Keratinocyte (primary cell): Measurements from ENCODE around the gene EIF2B1. TPM values are rescaled to one million over a fixed set of nuclear protein-coding genes. Genes with fewer than 3 reads are reported as not detected.
A peak's percentile ranks its signal among the peaks of the same experiment; 100 is the strongest.

Experiments used
- DNase-seq: peaks from one replicate; pipeline ENCODE4 v3.0.0-alpha.2; 2011; ENCODE audit warnings: low read depth, missing footprints, low spot score
- FAIRE-seq: peaks from 2 replicates; lab custom pipeline; 2011; peaks lifted over from hg19 to GRCh38; lab: Jason Lieb, UNC
- H2AFZ ChIP-seq: 2 replicates; pipeline ENCODE4 v1.6.0; 2012; ENCODE audit warnings: low read length, control low read depth, inconsistent platforms; ENCODE audit not compliant: control insufficient read depth
- H3K27ac ChIP-seq: 2 replicates; pipeline ENCODE4 v1.5.1; 2011; ENCODE audit warnings: low read length; ENCODE audit not compliant: control insufficient read depth, insufficient read depth
- H3K27me3 ChIP-seq: 3 replicates; pipeline ENCODE4 v1.6.0; 2011; ENCODE audit warnings: low read length; ENCODE audit not compliant: control insufficient read depth, insufficient read depth; ENCODE audit errors: extremely low read depth
- H3K36me3 ChIP-seq, 2 experiments: 2 replicates in 1 of 2; 3 replicates in 1 of 2; pipeline ENCODE4 v1.5.1; 2011; ENCODE audit warnings: low read length in 2 of 2, mild to moderate bottlenecking in 1 of 2; ENCODE audit not compliant: control insufficient read depth in 2 of 2, insufficient read depth in 2 of 2; ENCODE audit errors: extremely low read depth in 1 of 2
- H3K4me1 ChIP-seq: 3 replicates; pipeline ENCODE4 v1.5.1; 2011; ENCODE audit warnings: low read length; ENCODE audit not compliant: control insufficient read depth, insufficient read depth; ENCODE audit errors: extremely low read depth
- H3K4me2 ChIP-seq: 3 replicates; pipeline ENCODE4 v1.6.0; 2011; ENCODE audit warnings: low read depth, low read length; ENCODE audit not compliant: control insufficient read depth, insufficient read depth; ENCODE audit errors: extremely low read depth
- H3K4me3 ChIP-seq, 3 experiments: fragments of 200-600 bp in 1 of 3; sonication (generic) in 1 of 3; 2 replicates in 2 of 3; 3 replicates in 1 of 3; pipeline ENCODE4 v1.5.1; 2011 to 2016; ENCODE audit warnings: low read length in 3 of 3, mild to moderate bottlenecking in 3 of 3, control low read depth in 2 of 3, inconsistent platforms in 1 of 3, low read depth in 1 of 3, mixed read lengths in 1 of 3, mixed run types in 1 of 3, moderate library complexity in 1 of 3; ENCODE audit not compliant: control insufficient read depth in 2 of 3, insufficient read depth in 2 of 3; ENCODE audit errors: extremely low read depth in 1 of 3
- H3K79me2 ChIP-seq: 2 replicates; pipeline ENCODE4 v1.6.0; 2012; ENCODE audit warnings: low read length; ENCODE audit not compliant: control insufficient read depth, insufficient read depth
- H3K9ac ChIP-seq: 3 replicates; pipeline ENCODE4 v1.6.0; 2011; ENCODE audit warnings: low read length; ENCODE audit not compliant: control insufficient read depth, insufficient read depth; ENCODE audit errors: extremely low read depth
- H3K9me1 ChIP-seq: 3 replicates; pipeline ENCODE4 v1.6.0; 2011; ENCODE audit warnings: low read length; ENCODE audit not compliant: control insufficient read depth, insufficient read depth; ENCODE audit errors: extremely low read depth
- H3K9me3 ChIP-seq: 2 replicates; pipeline ENCODE4 v1.5.1; 2012; ENCODE audit warnings: low read depth, low read length; ENCODE audit not compliant: control insufficient read depth
- H4K20me1 ChIP-seq: 3 replicates; pipeline ENCODE4 v1.6.0; 2011; ENCODE audit warnings: low read length; ENCODE audit not compliant: control insufficient read depth, insufficient read depth; ENCODE audit errors: extremely low read depth
- EZH2 ChIP-seq: IDR thresholded peaks from one replicate; pipeline ENCODE4 v1.6.1; 2012; ENCODE audit warnings: inconsistent platforms, mild to moderate bottlenecking, low read length, moderate library complexity
- dilution Hi-C: fragments of 300-500 bp; cut with MboI; formaldehyde crosslinking; loops from one replicate; pipeline ENCODE4 v1.7.0; 2020; ENCODE audit warnings: low sequenced_read_pairs; ENCODE audit not compliant: extremely low pct_ligation_motif_present
- polyA plus RNA-seq, 5 experiments: library from polyadenylated mRNA; depleted of rRNA in 3 of 5; stranded (reverse) in 3 of 5; stranded (forward) in 1 of 5; unstranded in 1 of 5; fragments of >200 nt; gene quantifications; 1 replicate in 1 of 5; 2 replicates in 3 of 5; 3 replicates in 1 of 5; pipeline versions ENCODE4 v1.2.1 to v1.2.3, GENCODE V29; 2011 to 2012; ENCODE audit warnings: missing spikeins in 2 of 5, low read depth in 1 of 5, low replicate concordance in 1 of 5
- TF ChIP-seq, protein P1 (sequence below), 3 experiments: IDR thresholded peaks in 1 of 3; conservative IDR thresholded peaks in 1 of 3; optimal IDR thresholded peaks in 1 of 3; 2 replicates in 2 of 3; 3 replicates in 1 of 3; pipeline versions ENCODE3 to v1.5.1; 2011; ENCODE audit warnings: low read length in 3 of 3, mild to moderate bottlenecking in 3 of 3, moderate library complexity in 2 of 3, control low read depth in 1 of 3, inconsistent platforms in 1 of 3; ENCODE audit not compliant: insufficient read depth in 2 of 3; ENCODE audit errors: extremely low read depth in 1 of 3

Gene EIF2B1
- polyA plus RNA-seq, 1 donor (not counting 4 experiments of a cell fraction or from before 2014, with no cell fraction given), result 39.5 TPM

DNA sequence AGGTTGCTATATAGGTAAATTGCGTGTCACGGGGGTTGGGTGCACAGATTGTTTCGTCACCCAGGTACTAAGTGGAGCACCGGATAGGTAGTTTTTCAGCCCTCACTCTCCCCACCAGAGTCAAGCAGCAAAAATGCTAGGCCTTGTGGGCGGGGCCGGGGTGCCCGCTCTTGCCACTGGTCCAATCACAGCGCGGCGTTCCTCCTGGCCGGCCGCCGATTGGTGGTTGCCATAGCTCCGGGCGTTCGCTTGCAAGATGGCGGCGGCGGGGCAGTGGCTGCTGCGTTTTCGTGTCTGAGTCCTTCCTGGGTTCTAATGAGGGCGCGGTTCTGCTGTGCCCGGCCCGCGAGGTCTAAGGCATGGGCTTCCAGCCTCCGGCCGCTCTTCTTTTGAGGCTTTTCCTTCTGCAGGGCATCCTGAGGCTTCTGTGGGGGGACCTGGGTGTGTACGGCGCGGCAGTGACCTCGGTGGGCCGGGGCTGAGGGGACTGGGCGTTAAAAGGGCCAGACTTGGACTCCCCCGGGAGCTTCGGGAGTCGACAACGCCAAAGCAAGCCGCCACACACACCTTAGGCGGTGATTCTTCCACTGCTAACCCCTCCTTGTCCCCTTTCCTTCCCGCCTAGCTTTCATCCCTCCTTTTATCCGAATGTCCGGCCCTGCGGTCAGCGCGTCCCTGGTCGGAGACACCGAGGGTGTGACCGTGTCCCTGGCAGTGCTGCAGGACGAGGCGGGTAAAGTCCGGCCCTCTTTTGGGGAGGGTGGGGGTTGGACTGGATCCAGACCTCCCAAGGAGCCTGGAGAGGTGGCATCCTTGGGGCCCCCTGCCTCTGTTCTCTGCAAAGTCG, 37.6 kb upstream of the EIF2B1 start, which contains the start of gene TCTN2:
TCTN2 (plus strand) TSS at position 232 of the 847 bp plus-strand sequence; CDS start at position 360, 128 bp downstream.
- H3K4me2 ChIP-seq, result peak within 1 kb of the TSS; percentile 84
- DNase-seq, result peak; percentile 73
- H3K27ac ChIP-seq, result peak within 1 kb of the TSS; percentile 44
- peak within 1 kb of the TSS; percentile 91 for H2AFZ ChIP-seq
- dilution Hi-C loops, result no loop called here
- H3K9me3 ChIP-seq, result no peaks in the 10 kb centered on the region
- no peaks in the 10 kb centered on the region for H3K9me1 ChIP-seq
- H3K4me3 ChIP-seq, result peak within 1 kb of the TSS; percentile 71 to 84 (median 77)
- H3K4me1 ChIP-seq, result peaks cover 12% of the 10 kb centered on the region
- FAIRE-seq, result peak; percentile 69
- no peaks in the 10 kb centered on the region for H3K79me2 ChIP-seq
- H3K9ac ChIP-seq, result peak within 1 kb of the TSS; percentile 75
- H3K27me3 ChIP-seq, result no peaks in the 10 kb centered on the region
- TF ChIP-seq, protein P1, sequence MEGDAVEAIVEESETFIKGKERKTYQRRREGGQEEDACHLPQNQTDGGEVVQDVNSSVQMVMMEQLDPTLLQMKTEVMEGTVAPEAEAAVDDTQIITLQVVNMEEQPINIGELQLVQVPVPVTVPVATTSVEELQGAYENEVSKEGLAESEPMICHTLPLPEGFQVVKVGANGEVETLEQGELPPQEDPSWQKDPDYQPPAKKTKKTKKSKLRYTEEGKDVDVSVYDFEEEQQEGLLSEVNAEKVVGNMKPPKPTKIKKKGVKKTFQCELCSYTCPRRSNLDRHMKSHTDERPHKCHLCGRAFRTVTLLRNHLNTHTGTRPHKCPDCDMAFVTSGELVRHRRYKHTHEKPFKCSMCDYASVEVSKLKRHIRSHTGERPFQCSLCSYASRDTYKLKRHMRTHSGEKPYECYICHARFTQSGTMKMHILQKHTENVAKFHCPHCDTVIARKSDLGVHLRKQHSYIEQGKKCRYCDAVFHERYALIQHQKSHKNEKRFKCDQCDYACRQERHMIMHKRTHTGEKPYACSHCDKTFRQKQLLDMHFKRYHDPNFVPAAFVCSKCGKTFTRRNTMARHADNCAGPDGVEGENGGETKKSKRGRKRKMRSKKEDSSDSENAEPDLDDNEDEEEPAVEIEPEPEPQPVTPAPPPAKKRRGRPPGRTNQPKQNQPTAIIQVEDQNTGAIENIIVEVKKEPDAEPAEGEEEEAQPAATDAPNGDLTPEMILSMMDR (optimal IDR thresholded peaks at IDR 0.05 in 1 of 3, IDR thresholded peaks at IDR 0.05 in 1 of 3, conservative IDR thresholded peaks at IDR 0.05 in 1 of 3; ENCODE audit: extremely low read depth in 1 of 3, insufficient read depth in 2 of 3, low read length in 3 of 3), result no peak
- TF ChIP-seq EZH2, result no peak
- no peaks in the 10 kb centered on the region for H4K20me1 ChIP-seq
- peaks cover 0 to 2% of the 10 kb centered on the region in 2 experiments for H3K36me3 ChIP-seq

DNA sequence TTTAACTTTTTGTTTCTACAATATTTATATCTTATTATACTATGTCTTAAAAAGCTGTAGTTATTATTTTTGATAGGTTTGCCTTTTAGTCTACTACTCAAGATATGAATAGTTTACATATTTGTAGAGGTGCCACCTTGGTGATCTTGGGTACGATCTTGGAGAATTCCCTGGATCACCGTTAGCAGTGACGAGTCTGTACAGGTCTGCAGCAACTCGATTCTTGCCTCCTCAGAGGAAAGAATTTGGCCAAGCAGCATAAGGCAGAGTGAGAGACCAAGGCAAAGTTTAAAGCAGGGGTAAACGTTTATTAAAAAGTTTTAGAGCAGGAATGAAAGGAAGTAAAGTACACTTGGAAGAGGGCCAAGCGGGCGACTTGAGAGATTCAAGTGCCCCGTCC, 34.3 kb upstream of the EIF2B1 start:
- H3K4me2 ChIP-seq, result peak overlapping the region; percentile 54
- H3K36me3 ChIP-seq, result peaks cover 0 to 2% of the 10 kb centered on the region in 2 experiments
- peak overlapping the region; percentile 46 for H3K27ac ChIP-seq
- H3K4me3 ChIP-seq, result peak overlapping the region in 1 of 3 experiments; percentile 49
- TF ChIP-seq, protein P1 (optimal IDR thresholded peaks at IDR 0.05 in 1 of 3, IDR thresholded peaks at IDR 0.05 in 1 of 3, conservative IDR thresholded peaks at IDR 0.05 in 1 of 3; ENCODE audit: extremely low read depth in 1 of 3, insufficient read depth in 2 of 3, low read length in 3 of 3), result no peak
- no peak for TF ChIP-seq EZH2
- H2AFZ ChIP-seq, result no peak overlapping the region
- peaks cover 12% of the 10 kb centered on the region for H3K4me1 ChIP-seq
- no peaks in the 10 kb centered on the region for H4K20me1 ChIP-seq
- H3K9me3 ChIP-seq, result no peaks in the 10 kb centered on the region
- H3K27me3 ChIP-seq, result no peaks in the 10 kb centered on the region
- peak overlapping the region; percentile 9 for H3K9ac ChIP-seq
- FAIRE-seq (peak; percentile 79), DNase-seq (no peak)
- H3K79me2 ChIP-seq, result no peaks in the 10 kb centered on the region
- H3K9me1 ChIP-seq, result no peaks in the 10 kb centered on the region
- dilution Hi-C loops, result no loop called here
